CD14-positive monocyte (primary cell): ENCODE measurements around the gene DZANK1. TPM values are rescaled to one million over a fixed set of nuclear protein-coding genes. Genes with fewer than 3 reads are reported as not detected.

Experiments
- DNase-seq, 3 donors: peaks; one replicate each; pipeline ENCODE4 v3.0.0-alpha.2; 2011 to 2022
- H2AFZ ChIP-seq: 2 replicates; pipeline ENCODE4 v1.6.0; 2012; ENCODE audit warnings: mild to moderate bottlenecking, low read depth, low read length, inconsistent platforms; ENCODE audit not compliant: insufficient read depth, poor library complexity, severe bottlenecking
- H3K27ac ChIP-seq, 2 donors: 1 replicate in 1 of 2; 2 replicates in 1 of 2; pipeline ENCODE4 v1.5.1; 2012 to 2013; ENCODE audit warnings: low read length in 2 of 2, control low read depth in 1 of 2, inconsistent platforms in 1 of 2, low read depth in 1 of 2, mild to moderate bottlenecking in 1 of 2
- H3K27me3 ChIP-seq, 2 donors: one replicate each; pipeline versions ENCODE4 v1.6.0 to v1.6.1; 2011 to 2013; ENCODE audit warnings: low read length in 2 of 2; ENCODE audit not compliant: control insufficient read depth in 2 of 2, insufficient read depth in 2 of 2
- H3K36me3 ChIP-seq, 2 donors: replicated peaks in 1 of 2; 1 replicate in 1 of 2; 2 replicates in 1 of 2; pipeline versions ENCODE4 v1.5.1 to v1.6.1; 2012 to 2013; ENCODE audit warnings: low read length in 2 of 2, control low read depth in 1 of 2, inconsistent platforms in 1 of 2, mild to moderate bottlenecking in 1 of 2; ENCODE audit not compliant: insufficient read depth in 2 of 2, control insufficient read depth in 1 of 2
- H3K4me1 ChIP-seq, 2 donors: 1 replicate in 1 of 2; 2 replicates in 1 of 2; pipeline versions ENCODE4 v1.5.1 to v1.6.1; 2012 to 2013; ENCODE audit warnings: low read length in 2 of 2, control low read depth in 1 of 2, inconsistent platforms in 1 of 2, mild to moderate bottlenecking in 1 of 2, moderate library complexity in 1 of 2; ENCODE audit not compliant: insufficient read depth in 2 of 2, control insufficient read depth in 1 of 2
- H3K4me2 ChIP-seq: replicated peaks from 2 replicates; pipeline ENCODE3; 2012; ENCODE audit warnings: low read length, moderate library complexity, mild to moderate bottlenecking; ENCODE audit not compliant: poor library complexity, severe bottlenecking; ENCODE audit errors: extremely low read depth
- H3K4me3 ChIP-seq, 3 experiments: fragments of 200-600 bp in 1 of 3; sonication (generic) in 1 of 3; replicated peaks in 1 of 3; 1 replicate in 2 of 3; 2 replicates in 1 of 3; pipeline ENCODE4 v1.5.1; 2011 to 2013; ENCODE audit warnings: low read length in 3 of 3, mild to moderate bottlenecking in 3 of 3, control low read depth in 2 of 3, low read depth in 2 of 3, inconsistent platforms in 1 of 3, moderate library complexity in 1 of 3
- H3K79me2 ChIP-seq: 2 replicates; pipeline ENCODE4 v1.6.0; 2012; ENCODE audit warnings: mild to moderate bottlenecking, control low read depth, inconsistent platforms, low read length, moderate library complexity; ENCODE audit not compliant: insufficient read depth
- H3K9ac ChIP-seq: 2 replicates; pipeline ENCODE4 v1.6.0; 2017; ENCODE audit warnings: low read length, mild to moderate bottlenecking; ENCODE audit not compliant: insufficient read depth, poor library complexity, severe bottlenecking
- H3K9me3 ChIP-seq, 2 donors: replicated peaks in 1 of 2; 1 replicate in 1 of 2; 2 replicates in 1 of 2; pipeline versions ENCODE4 v1.5.1 to v1.6.1; 2012 to 2013; ENCODE audit warnings: low read length in 2 of 2, control low read depth in 1 of 2; ENCODE audit not compliant: control insufficient read depth in 1 of 2, insufficient read depth in 1 of 2
- H4K20me1 ChIP-seq: 2 replicates; pipeline ENCODE4 v1.6.0; 2012; ENCODE audit warnings: mild to moderate bottlenecking, low read length, control low read depth, moderate library complexity; ENCODE audit not compliant: insufficient read depth
- H3K27ac Mint-ChIP-seq, 7 donors: one replicate each; pipeline ENCODE4 v1.8.0; 2020; ENCODE audit warnings: mild to moderate bottlenecking in 7 of 7, mixed read lengths in 7 of 7, moderate library complexity in 6 of 7, inconsistent platforms in 2 of 7
- H3K27me3 Mint-ChIP-seq, 3 donors: one replicate each; pipeline ENCODE4 v1.8.0; 2021 to 2022; ENCODE audit warnings: low read depth in 3 of 3, mild to moderate bottlenecking in 3 of 3, mixed read lengths in 3 of 3, moderate library complexity in 3 of 3, inconsistent platforms in 1 of 3
- H3K36me3 Mint-ChIP-seq, 2 donors: one replicate each; pipeline ENCODE4 v1.8.0; 2020; ENCODE audit warnings: mixed read lengths in 2 of 2, inconsistent platforms in 1 of 2, mild to moderate bottlenecking in 1 of 2
- H3K4me1 Mint-ChIP-seq: one replicate; pipeline ENCODE4 v1.8.0; 2020; ENCODE audit warnings: mild to moderate bottlenecking, mixed read lengths
- H3K4me3 Mint-ChIP-seq, 2 donors: one replicate each; pipeline ENCODE4 v1.8.0; 2020; ENCODE audit warnings: mild to moderate bottlenecking in 2 of 2, mixed read lengths in 2 of 2, moderate library complexity in 1 of 2
- H3K9me3 Mint-ChIP-seq, 7 donors: one replicate each; pipeline ENCODE4 v1.8.0; 2020 to 2022; ENCODE audit warnings: mixed read lengths in 7 of 7, mild to moderate bottlenecking in 6 of 7, moderate library complexity in 6 of 7, inconsistent platforms in 2 of 7
- WGBS: methylation state at CpG from one replicate; pipeline ENCODE4 v1.1.5; 2013; ENCODE audit warnings: missing lambda C conversion rate; ENCODE audit not compliant: insufficient coverage; 5-methylcytosine and 5-hydroxymethylcytosine counted together
- intact Hi-C, 2 donors: fragments of 100-400 bp; cut with micrococcal nuclease; formaldehyde crosslinking; loops; one replicate each; pipeline versions ENCODE4 v1.15.0 to v1.15.1; 2023
- polyA plus RNA-seq, 3 donors: library from polyadenylated mRNA; depleted of rRNA in 1 of 3; unstranded in 2 of 3; stranded (reverse) in 1 of 3; fragments of 300-500 nt in 2 of 3; fragments of >200 nt in 1 of 3; fragmentation: Illumina TruSeq in 2 of 3; gene quantifications; 1 replicate in 2 of 3; 2 replicates in 1 of 3; pipeline ENCODE4 v1.2.3, GENCODE V29; 2012 to 2021
- TF ChIP-seq, protein P1 (sequence below): fragments of 200-600 bp; IDR thresholded peaks from one replicate; pipeline ENCODE4 v1.8.0; 2022; ENCODE audit warnings: antibody characterized with exemption, mild to moderate bottlenecking

DZANK1 gene
- polyA plus RNA-seq, 3 donors, result 0.17 to 1.3 (median 0.69) TPM

- H3K9me3 ChIP-seq, result no peaks in the 10 kb centered on the region
- Mint-ChIP-seq H3K9me3 (no peaks in the 10 kb centered on the region), H3K4me3 (no peak overlapping the region), H3K4me1 (no peaks in the 10 kb centered on the region), H3K36me3 (peaks cover 69 to 84% of the 10 kb centered on the region in 2 donors), H3K27ac (no peak overlapping the region), H3K27me3 (peaks cover 0 to 1% (median 0%) of the 10 kb centered on the region in 3 donors)
- H3K9ac ChIP-seq, result no peak overlapping the region
- no peak overlapping the region for H3K4me2 ChIP-seq
- H3K36me3 ChIP-seq, result peaks cover 88 to 98% of the 10 kb centered on the region in 2 donors
- H3K27ac ChIP-seq, result no peak overlapping the region
- no peaks in the 10 kb centered on the region for H3K79me2 ChIP-seq
- TF ChIP-seq, protein P1, sequence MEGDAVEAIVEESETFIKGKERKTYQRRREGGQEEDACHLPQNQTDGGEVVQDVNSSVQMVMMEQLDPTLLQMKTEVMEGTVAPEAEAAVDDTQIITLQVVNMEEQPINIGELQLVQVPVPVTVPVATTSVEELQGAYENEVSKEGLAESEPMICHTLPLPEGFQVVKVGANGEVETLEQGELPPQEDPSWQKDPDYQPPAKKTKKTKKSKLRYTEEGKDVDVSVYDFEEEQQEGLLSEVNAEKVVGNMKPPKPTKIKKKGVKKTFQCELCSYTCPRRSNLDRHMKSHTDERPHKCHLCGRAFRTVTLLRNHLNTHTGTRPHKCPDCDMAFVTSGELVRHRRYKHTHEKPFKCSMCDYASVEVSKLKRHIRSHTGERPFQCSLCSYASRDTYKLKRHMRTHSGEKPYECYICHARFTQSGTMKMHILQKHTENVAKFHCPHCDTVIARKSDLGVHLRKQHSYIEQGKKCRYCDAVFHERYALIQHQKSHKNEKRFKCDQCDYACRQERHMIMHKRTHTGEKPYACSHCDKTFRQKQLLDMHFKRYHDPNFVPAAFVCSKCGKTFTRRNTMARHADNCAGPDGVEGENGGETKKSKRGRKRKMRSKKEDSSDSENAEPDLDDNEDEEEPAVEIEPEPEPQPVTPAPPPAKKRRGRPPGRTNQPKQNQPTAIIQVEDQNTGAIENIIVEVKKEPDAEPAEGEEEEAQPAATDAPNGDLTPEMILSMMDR, result no peak
- no peak overlapping the region for H2AFZ ChIP-seq
- H3K4me3 ChIP-seq, result no peak overlapping the region
- no peaks in the 10 kb centered on the region for H3K27me3 ChIP-seq
- WGBS, result no CpG with 5 or more reads among the region's 1 CpG
- intact Hi-C loops, result no loop called here
- no peak for DNase-seq
- H3K4me1 ChIP-seq, result no peaks in the 10 kb centered on the region
- H4K20me1 ChIP-seq, result no peaks in the 10 kb centered on the region
Observed at GRCh38 chr20:18477218-18477617, 10.4 kb upstream of the DZANK1 start.

- no peak for DNase-seq
- Histone ChIP-seq H2AFZ (peak overlapping the region; percentile 97), H3K4me1 (peaks cover 14 to 22% of the 10 kb centered on the region in 2 donors), H3K27me3 (no peaks in the 10 kb centered on the region), H3K4me2 (peak overlapping the region; percentile 87), H3K27ac (no peak overlapping the region), H4K20me1 (no peaks in the 10 kb centered on the region), H3K79me2 (peaks cover 30% of the 10 kb centered on the region), H3K36me3 (peaks cover 8 to 25% of the 10 kb centered on the region in 2 donors), H3K9me3 (no peaks in the 10 kb centered on the region), H3K4me3 (peak overlapping the region; percentile 45 to 100 (median 70)), H3K9ac (peak overlapping the region; percentile 86)
- Mint-ChIP-seq H3K27ac (peak overlapping the region in 5 of 7 donors; percentile 95 to 99 (median 97)), H3K4me1 (peaks cover 15% of the 10 kb centered on the region), H3K36me3 (peaks cover 13 to 17% of the 10 kb centered on the region in 2 donors), H3K9me3 (no peaks in the 10 kb centered on the region), H3K4me3 (peak overlapping the region; percentile 97 to 98), H3K27me3 (peaks cover 0 to 2% (median 0%) of the 10 kb centered on the region in 3 donors)
- TF ChIP-seq, protein P1, result no peak
- intact Hi-C loops, result loop anchor here (2.0 to 10.0 kb wide), 4 partner anchors 40 to 182 kb away; partner anchors contain the start of genes DTD1 (in 2 of the 2), SEC23B (in 1 of the 2) and ZNF133 (in 1 of the 2)
- under 1% methylated on average over 13 of the region's 15 CpGs for WGBS
Observed at GRCh38 chr20:18466574-18466893, 296 bp downstream of the DZANK1 start.
